Lower leg skin (tissue), 4 donors: Measurements from ENCODE around the gene PRDM16. TPM values are rescaled to one million over a fixed set of nuclear protein-coding genes. Genes with fewer than 3 reads are reported as not detected.

Experiments used
- DNase-seq, 2 donors: peaks; one replicate each; pipeline ENCODE4 v3.0.0-alpha.2; 2019; ENCODE audit warnings: low spot score in 2 of 2
- H3K4me3 ChIP-seq: fragments of 200-600 bp; sonication (generic); 2 replicates; pipeline ENCODE4 v1.5.1; 2017; ENCODE audit warnings: mild to moderate bottlenecking, low read depth; ENCODE audit not compliant: poor library complexity, severe bottlenecking
- CTCF ChIP-seq, 3 donors: fragments of 450-650 bp; IDR thresholded peaks; one replicate each; pipeline ENCODE4 v1.5.1; 2016; ENCODE audit warnings: antibody characterized with exemption in 3 of 3, mild to moderate bottlenecking in 3 of 3, moderate library complexity in 2 of 3
- POLR2A ChIP-seq, 2 donors: fragments of 450-650 bp; IDR thresholded peaks; one replicate each; pipeline ENCODE4 v1.6.1; 2016 to 2017; ENCODE audit warnings: antibody characterized with exemption in 2 of 2, mild to moderate bottlenecking in 1 of 2, moderate library complexity in 1 of 2
- WGBS, 2 donors: methylation state at CpG; one replicate each; pipeline ENCODE4 v1.1.5; 2018; 5-methylcytosine and 5-hydroxymethylcytosine counted together
- intact Hi-C: fragments of 100-400 bp; cut with DNase I; formaldehyde crosslinking; loops from one replicate; pipeline ENCODE4 v1.15.0; 2023; ENCODE audit warnings: low total_unique reads
- total RNA-seq, 4 donors: library from RNA; depleted of rRNA; stranded (reverse); fragments of >200 nt; gene quantifications; one replicate each; pipeline ENCODE4 v1.1.0, GENCODE V29; 2016

Gene PRDM16
- total RNA-seq, 4 donors from 2014 or later = 0.08 to 0.91 (median 0.56) TPM; not detected in 1

- TF ChIP-seq POLR2A (IDR thresholded peaks at IDR 0.05) = no peak
- TF ChIP-seq CTCF (IDR thresholded peaks at IDR 0.05) = no peak
- intact Hi-C loops = no loop called here
Measured at GRCh38 chr1:3380469-3380868, 311.5 kb downstream of the PRDM16 start.

DNA sequence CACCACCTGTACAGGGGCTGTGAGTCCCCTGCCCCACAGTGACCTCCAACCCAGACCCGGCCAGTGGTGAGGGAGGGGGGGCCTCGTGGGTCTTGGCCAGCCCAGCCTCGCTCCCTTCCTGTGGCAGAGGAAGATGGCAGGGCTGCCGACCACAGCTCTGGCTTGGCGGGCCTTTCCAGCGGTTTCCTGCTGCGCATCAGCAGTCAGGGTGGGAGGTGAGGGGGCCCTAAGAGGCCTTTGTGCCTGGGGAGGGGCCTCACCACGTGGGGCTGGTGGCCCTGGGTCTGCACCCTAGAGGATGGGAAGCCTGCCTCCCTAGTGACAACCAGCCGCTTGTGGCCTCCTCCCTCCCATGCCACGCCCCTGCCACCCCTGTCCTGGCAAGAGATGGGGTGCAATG, 312.9 kb downstream of the PRDM16 start:
- intact Hi-C loops = no loop called here
- no peak for TF ChIP-seq CTCF (IDR thresholded peaks at IDR 0.05)
- TF ChIP-seq POLR2A (IDR thresholded peaks at IDR 0.05) = no peak
- no peak for DNase-seq
- H3K4me3 ChIP-seq = no peak overlapping the region
- 59 to 83% methylated on average over 7 to 10 of the region's 10 CpGs for WGBS, 2 donors

More at GRCh38 chr1:3380469-3380868, 311.5 kb downstream of the PRDM16 start:
- WGBS, 2 donors = 62 to 74% methylated on average over 11 of the region's 11 CpGs
- H3K4me3 ChIP-seq = no peak overlapping the region
- DNase-seq = no peak

DNA sequence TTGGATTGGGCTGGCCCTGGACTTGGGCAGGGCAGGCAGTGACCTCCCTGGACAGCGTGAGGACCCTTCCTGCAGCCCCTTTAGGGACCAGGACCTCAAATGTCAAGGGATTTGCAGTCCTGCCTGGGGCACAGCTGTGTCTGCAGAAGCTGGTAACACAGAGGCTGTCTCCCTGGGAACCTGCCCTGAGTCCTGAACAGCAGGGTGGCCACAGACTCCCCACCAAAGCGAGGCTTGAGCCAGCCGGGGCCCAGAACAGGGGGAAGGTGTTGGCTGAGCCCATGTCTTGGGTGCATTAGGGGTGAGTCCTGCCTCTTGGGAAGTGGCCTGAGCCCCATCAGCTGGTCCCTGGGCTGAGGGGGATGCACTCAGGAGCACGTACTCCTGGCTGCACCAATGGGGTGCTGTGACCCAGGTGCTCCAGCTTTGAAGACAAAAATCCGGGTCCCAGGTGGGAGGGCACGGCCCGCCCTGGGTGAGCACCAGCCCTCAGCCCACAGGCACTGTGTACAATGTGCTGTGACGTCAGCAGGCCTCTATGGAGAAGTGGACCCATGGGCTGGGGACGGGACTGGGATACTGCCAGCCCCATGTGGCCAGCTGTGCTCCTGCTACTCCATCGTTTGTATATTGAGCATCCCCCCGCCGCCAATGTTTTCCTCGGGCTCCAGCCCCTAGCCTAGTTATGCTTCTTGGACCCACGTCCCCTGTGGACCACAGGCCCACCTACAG, 313.5 kb downstream of the PRDM16 start:
- intact Hi-C loops = no loop called here
- 81 to 86% methylated on average over 10 to 14 of the region's 14 CpGs for WGBS, 2 donors
- no peak for TF ChIP-seq POLR2A (IDR thresholded peaks at IDR 0.05)
- TF ChIP-seq CTCF (IDR thresholded peaks at IDR 0.05) = no peak
- H3K4me3 ChIP-seq = no peak overlapping the region
- no peak for DNase-seq

DNA sequence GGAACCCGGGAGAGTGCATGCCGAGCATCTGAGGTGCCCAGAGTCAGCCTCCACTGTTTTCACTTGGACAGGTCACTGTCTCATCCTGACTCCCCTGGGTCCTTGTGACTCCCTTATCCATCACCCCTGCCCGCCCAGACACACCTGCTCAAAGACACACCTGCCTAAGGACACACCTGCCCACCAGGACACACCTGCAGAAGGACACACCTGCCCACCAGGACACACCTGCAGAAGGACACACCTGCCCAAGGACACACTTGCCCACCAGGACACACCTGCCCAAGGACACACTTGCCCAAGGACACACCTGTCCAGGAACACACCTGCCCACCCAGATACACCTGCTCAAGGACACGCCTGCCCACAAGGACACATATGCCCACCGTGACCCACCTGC, 314.7 kb downstream of the PRDM16 start:
- intact Hi-C loops = no loop called here
- DNase-seq = no peak
- WGBS, 2 donors = 79 to 91% methylated on average over 5 of the region's 5 CpGs
- no peak overlapping the region for H3K4me3 ChIP-seq
- no peak for TF ChIP-seq CTCF (IDR thresholded peaks at IDR 0.05)
- no peak for TF ChIP-seq POLR2A (IDR thresholded peaks at IDR 0.05)

GRCh38 chr1:3384407-3384806, 315.4 kb downstream of the PRDM16 start:
- DNase-seq = no peak
- 49 to 50% methylated on average over 12 of the region's 12 CpGs for WGBS, 2 donors
- TF ChIP-seq POLR2A (IDR thresholded peaks at IDR 0.05) (no peak), CTCF (IDR thresholded peaks at IDR 0.05) (no peak)
- H3K4me3 ChIP-seq = no peak overlapping the region
- intact Hi-C loops = no loop called here
